Stomach (tissue), 4 donors: ENCODE data around the gene CYSTM1.

Experiments
- POLR2A ChIP-seq, 4 donors: fragments of 450-650 bp; IDR thresholded peaks; one replicate each; pipeline ENCODE4 v1.6.1; 2016; ENCODE audit warnings: antibody characterized with exemption in 4 of 4, control low read depth in 2 of 4, mild to moderate bottlenecking in 1 of 4, moderate library complexity in 1 of 4
- TF ChIP-seq, protein P1 (sequence below), 7 experiments: fragments of 450-650 bp in 4 of 7; fragments of 200-600 bp in 3 of 7; sonication (generic) in 3 of 7; IDR thresholded peaks; one replicate each; pipeline ENCODE4 v1.5.1; 2016 to 2019; ENCODE audit warnings: antibody characterized with exemption in 7 of 7, control low read depth in 2 of 7, mild to moderate bottlenecking in 1 of 7

DNA sequence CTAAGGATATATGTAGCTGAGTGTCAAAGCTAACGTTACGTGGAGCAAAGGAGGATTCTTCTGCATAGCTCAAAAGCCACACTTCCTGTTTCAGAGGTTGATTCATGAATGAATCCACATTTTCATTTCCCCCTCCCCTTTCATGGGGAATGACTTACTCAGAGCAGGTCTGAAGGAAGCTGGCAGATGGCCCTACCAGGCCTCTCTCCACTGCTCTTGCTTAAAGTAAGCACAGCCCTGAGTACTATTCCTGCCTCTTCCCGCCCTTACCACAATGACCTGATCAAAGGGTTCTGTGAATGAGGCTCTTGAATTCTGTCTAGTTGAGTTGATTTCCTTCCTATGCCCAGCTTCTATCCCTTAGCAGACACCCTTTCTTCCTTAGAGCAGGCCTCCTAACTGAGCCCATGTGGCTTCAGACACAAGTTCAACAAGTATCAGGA lies 43.0 kb upstream of the CYSTM1 start:
- TF ChIP-seq, protein P1, sequence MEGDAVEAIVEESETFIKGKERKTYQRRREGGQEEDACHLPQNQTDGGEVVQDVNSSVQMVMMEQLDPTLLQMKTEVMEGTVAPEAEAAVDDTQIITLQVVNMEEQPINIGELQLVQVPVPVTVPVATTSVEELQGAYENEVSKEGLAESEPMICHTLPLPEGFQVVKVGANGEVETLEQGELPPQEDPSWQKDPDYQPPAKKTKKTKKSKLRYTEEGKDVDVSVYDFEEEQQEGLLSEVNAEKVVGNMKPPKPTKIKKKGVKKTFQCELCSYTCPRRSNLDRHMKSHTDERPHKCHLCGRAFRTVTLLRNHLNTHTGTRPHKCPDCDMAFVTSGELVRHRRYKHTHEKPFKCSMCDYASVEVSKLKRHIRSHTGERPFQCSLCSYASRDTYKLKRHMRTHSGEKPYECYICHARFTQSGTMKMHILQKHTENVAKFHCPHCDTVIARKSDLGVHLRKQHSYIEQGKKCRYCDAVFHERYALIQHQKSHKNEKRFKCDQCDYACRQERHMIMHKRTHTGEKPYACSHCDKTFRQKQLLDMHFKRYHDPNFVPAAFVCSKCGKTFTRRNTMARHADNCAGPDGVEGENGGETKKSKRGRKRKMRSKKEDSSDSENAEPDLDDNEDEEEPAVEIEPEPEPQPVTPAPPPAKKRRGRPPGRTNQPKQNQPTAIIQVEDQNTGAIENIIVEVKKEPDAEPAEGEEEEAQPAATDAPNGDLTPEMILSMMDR (IDR thresholded peaks at IDR 0.05): no peak
- no peak for TF ChIP-seq POLR2A (IDR thresholded peaks at IDR 0.05)
